ENCODE data around the gene MYH11.
"Not testable (repeated sequence)": the region's sequence is repeated elsewhere in the genome, so short reads cannot be mapped to it uniquely, and the experiment has no call there.

Gene MYH11

GRCh38 chr16:15677447-15677846, 179.4 kb downstream of the MYH11 start:
- DNase-seq: no peak

GRCh38 chr16:15676506-15676905, 180.3 kb downstream of the MYH11 start:
- DNase-seq: peak in 4 of 51 donors; percentile 1 to 12 (median 9)

- peak in 3 of 51 donors; percentile 12 to 22 (median 12) for DNase-seq
Measured at GRCh38 chr16:15674571-15674970, 182.3 kb downstream of the MYH11 start.

GRCh38 chr16:15672514-15673167, 184.2 kb downstream of the MYH11 start:
- peak; percentile 14 to 96 (median 66) for DNase-seq

- DNase-seq: peak in 1 of 51 donors; percentile 24
Measured at GRCh38 chr16:15672127-15672513, 184.7 kb downstream of the MYH11 start.

- DNase-seq: no peak
Measured at GRCh38 chr16:15671530-15672117, 185.2 kb downstream of the MYH11 start.

GRCh38 chr16:15667091-15667742, 189.6 kb downstream of the MYH11 start:
- DNase-seq: no peak

GRCh38 chr16:15665107-15665506, 191.7 kb downstream of the MYH11 start:
- DNase-seq: no peak

GRCh38 chr16:15660203-15660601, 196.6 kb downstream of the MYH11 start:
- no peak for DNase-seq

GRCh38 chr16:15658556-15658955, 198.3 kb downstream of the MYH11 start:
- DNase-seq: no peak

GRCh38 chr16:15658149-15658548, 198.7 kb downstream of the MYH11 start:
- DNase-seq: no peak

GRCh38 chr16:15655561-15655960, 201.3 kb downstream of the MYH11 start:
- not testable (repeated sequence) for DNase-seq

GRCh38 chr16:15654591-15654990, 202.2 kb downstream of the MYH11 start:
- DNase-seq: no peak

- DNase-seq: peak in 1 of 51 donors; percentile 31
Measured at GRCh38 chr16:15653227-15653626, 203.6 kb downstream of the MYH11 start.
